HG03280 (cell line): Measurements from ENCODE around the gene RPTOR.

Experiments
- ATAC-seq: cut with Tn5 transposase; IDR thresholded peaks from one replicate; pipeline ENCODE4 v1.9.1; 2021; ENCODE audit warnings: mild to moderate bottlenecking, moderate library complexity; ENCODE audit not compliant: unreplicated experiment

Gene RPTOR

DNA sequence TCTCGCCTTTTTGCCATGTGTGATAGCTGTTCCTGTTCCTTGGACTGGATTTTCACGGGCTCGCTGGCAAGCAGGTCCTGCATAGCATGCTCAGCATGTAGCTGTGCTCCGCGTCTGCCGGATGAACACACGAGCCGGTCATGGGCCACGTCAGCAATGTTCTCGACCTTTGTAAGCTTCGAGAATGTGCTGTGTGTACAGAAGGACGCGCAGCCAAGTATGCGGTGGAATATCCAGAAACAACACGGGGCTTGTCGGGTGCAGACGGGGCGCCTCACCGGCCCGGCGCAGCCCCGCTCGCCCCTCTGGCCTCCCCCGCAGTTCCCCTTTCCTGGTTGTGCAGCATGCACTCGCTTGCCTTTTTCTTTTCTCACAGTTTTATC is 42.2 kb downstream of the RPTOR start:
- ATAC-seq = no peak

DNA sequence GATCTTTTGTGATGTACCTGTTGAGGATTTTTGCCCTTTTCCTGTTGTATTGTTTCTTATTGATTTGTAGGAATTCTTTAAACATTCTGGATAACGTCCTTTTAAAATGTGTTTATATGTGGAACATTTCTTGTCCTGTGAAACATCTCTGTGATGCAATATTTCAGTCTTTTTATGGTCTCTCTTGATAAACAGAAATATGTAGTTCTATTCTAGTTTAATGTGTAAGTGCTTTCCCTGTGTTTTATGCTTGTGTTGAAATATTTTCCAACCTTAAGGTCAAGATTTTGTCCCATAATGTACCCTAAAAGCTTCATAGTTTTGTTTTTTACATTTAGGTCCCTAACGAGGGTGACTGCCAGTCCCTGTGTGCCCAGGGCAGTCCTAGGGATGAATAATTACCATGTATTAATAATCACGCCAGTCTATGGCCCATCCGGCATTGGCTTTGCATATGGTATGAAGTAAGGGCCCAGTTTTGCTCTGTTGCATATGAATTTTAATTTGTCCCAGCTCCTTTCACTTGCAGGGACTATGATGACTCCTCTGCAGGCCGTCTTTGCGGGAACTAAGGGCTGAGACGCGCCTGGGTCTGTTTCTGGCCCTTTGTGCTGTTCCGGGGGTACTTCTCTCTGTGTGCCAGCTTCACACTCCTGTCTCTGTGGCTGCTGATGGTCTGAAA is 44.2 kb downstream of the RPTOR start:
- ATAC-seq = no peak

GRCh38 chr17:80591788-80592187 is 47.1 kb downstream of the RPTOR start:
- no peak for ATAC-seq

DNA sequence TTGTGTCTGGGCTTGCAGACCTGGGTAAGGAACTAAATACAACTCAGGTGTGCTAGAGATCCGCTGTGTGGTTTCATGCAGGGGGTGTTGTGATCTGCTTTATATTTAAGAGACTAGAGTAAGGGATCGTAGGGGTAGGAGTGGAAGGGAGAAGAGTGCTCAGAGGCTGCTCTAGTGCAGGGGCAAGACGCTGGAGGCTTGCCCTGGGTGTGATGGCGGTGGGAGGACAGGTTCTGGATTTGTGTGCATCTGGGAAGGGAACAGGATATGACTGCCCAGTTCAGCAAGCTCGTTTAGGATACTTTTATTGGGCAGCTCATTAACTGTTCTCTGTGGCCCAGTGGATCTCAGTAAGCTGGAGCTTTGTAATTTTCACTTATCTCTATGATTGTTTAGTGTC is 47.6 kb downstream of the RPTOR start:
- ATAC-seq = no peak

DNA sequence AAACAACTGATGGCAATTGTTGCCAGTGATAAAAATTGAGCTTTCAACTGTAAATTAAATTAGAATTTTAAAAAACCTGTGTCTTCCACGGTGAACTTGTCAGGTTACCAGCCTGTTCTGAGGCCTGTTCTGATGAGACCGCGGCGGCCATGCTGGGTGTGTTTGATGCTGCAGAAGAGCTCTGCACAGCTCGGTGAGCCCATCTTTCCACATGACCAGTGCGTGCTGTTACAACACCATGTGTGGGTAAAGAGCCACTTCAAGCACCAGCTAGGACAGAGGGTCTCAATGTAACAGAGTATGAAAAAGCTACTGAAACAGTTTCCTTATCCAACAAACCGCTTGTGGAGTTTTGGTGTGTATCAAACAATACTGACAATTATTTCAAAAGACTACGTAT is 48.5 kb downstream of the RPTOR start:
- ATAC-seq = no peak

GRCh38 chr17:80594431-80595269 is 50.0 kb downstream of the RPTOR start:
- no peak for ATAC-seq

- no peak for ATAC-seq
Measured at GRCh38 chr17:80596760-80597608, 52.3 kb downstream of the RPTOR start.

DNA sequence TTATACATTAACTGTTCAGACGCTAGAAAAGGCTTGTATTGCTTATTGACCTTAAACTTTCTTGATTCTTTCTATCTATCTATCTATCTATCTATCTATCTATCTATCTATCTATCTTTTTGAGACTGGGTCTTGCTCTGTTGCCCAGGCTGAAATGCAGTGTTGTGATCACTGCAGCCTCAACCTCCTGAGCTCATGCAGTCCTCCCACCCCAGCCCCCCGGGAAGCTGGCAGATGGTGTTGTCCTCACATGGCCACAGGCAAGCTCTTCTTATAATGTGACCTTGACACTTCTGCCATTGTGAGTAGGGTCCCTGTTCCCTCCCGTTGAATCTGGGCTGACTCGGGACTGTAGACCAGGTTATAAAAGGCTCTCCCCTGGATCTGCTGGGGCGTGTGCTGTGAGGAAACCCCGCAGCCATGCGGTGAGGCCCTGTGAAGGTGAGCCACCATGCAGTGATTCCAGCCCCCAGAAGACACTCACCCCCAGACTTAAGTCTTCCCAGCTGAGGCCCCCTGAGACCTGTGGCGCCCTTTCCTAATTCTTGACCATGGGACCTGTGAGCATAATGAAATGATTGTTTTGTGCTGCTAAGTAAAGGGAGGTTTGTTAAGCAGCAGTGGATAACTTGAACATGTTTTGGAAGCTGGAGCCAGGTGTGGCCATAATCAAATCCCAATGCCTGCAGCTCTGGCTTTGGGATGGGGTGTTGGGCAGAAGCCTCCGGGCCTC is 54.3 kb downstream of the RPTOR start:
- ATAC-seq = no peak

DNA sequence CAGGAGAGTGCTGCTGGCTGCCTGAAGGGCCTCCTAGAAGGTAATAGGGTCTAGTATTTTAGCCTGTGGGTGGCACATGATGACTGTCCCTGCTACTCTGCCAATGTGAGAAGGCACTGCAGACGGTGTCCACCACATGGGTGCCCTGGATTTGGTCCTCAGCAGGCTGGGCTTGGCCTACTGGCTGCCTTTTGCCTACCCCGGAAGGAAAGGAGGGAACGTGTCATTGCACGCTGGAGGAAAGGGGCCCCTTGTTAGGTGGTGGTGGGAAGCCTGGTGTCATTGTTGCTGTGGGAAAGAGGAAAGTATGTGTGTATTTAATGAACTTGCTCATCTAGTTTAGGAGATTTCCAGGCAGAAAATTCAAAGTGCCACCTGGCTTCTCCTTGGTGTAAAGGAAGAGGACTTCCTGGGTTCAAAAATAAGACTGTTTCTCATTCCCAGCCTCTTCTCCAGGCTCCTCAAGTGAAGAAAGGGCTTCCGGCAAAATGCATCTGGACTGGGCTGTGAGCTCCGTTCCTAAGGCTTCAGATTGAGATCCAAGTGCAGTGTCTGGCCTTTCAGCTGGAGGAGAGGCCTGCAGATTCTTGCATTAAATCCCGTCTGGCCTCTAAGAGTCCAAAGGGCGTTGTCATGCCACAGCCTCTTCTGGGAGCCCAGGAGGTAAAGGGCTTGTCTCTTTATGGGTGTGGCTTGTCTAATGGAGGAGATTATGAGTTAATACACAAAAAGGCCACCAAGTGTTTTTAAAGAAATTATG is 55.1 kb downstream of the RPTOR start:
- ATAC-seq = no peak

- no peak for ATAC-seq
Measured at GRCh38 chr17:80601146-80601545, 56.5 kb downstream of the RPTOR start.

- ATAC-seq = no peak
Measured at GRCh38 chr17:80603396-80603795, 58.8 kb downstream of the RPTOR start.

DNA sequence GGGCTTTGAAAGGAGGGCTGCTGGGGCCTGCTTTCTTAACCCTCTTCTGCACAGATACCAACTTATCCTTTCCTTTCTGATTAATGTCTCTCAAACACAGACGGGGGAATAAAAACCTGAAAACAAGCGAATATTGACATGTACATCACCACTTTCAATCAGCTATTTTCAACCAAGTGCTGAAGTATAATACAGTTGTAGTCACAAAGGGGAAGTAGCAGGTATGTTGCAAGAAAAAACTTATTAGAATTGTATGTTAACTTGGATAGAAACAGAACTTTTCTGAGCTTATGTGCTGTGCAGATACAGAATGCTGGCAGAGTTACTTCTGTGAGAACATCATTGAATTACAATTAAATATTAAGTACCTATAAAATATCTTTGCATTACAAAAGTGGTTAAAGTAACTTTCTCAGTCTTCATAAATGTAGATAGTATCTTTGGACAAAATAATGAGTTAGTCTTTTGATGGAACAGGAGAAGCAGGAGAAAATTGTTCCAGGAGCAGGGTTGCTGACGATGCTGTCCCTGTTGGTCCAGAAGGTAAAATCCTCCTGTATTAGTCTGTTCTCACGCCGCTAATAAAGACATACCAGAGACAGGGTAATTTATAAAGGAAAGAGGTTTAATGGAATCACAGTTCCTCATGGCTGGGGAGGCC is 59.5 kb downstream of the RPTOR start:
- ATAC-seq = no peak

- ATAC-seq = no peak
Measured at GRCh38 chr17:80604670-80605010, 60.0 kb downstream of the RPTOR start.

- ATAC-seq = peak; percentile 86
Measured at GRCh38 chr17:80605326-80606066, 60.9 kb downstream of the RPTOR start.

- no peak for ATAC-seq
Measured at GRCh38 chr17:80608326-80608725, 63.7 kb downstream of the RPTOR start.

DNA sequence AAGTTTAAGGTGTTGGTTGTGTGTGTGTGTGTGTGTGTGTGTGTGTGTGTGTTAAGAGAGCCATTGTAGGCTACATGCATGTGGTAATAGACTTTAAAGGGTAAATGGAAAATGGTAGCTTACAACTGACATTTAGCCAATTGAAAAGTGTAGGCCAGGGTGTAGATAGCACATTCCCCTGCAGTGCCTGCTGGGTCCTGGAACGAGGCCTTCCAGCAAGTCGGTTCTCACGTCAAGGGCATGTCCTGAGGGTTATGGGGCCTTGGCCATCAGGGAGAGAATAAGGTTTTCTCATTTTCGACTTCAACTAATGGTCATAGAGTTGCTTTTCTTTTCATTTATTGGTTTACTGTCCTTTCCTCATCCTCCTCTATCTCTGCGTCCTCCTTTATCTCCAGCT is 65.1 kb downstream of the RPTOR start:
- no peak for ATAC-seq

- ATAC-seq = no peak
Measured at GRCh38 chr17:80611816-80612215, 67.2 kb downstream of the RPTOR start.

DNA sequence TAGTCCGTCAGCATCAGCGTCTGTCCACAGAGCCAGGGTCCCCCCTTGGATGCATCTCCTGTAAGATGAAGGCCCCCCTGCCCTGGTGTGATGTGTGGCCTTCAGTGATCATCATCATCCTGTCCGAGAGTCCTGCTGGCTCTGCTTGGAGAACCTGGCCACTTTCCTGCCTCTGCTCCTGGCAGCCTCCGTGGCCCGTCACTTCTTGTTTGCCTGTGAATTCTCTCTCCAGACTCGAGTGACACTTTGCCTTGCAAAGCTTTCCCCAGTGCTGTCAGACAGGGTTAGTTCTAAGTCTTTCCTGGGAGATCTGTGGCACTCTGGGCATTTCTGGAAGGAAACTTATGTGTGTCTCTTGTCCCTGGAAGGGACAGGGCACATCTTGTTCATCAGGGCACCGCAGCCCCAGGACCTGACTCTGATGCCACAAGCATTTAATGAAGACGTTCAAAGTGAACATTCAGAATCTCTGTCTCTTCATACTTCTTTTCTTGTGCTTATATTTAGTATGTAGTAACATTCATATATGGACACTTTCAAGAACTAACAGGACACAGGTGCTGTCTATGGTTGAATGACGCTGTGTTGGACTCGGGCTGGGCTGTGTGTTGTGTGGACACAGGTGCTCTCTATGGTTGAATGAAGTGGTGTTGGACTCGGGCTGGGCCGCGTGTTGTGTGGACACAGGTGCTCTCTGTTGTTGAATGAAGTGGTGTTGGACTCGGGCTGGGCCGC is 68.5 kb downstream of the RPTOR start:
- ATAC-seq = no peak

DNA sequence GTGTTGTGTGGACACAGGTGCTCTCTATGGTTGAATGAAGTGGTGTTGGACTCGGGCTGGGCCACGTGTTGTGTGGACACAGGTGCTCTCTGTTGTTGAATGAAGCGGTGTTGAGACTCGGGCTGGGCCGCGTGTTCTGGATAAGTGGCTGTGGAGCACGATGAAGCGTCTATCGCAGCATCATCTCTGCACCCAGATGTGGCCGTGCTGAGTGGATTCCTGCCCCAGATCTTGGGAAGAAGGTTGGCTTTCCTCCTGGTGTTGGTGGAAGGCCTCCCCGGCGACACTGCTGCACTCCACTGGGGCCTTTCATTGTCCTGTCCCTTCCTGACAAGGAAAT is 69.1 kb downstream of the RPTOR start:
- ATAC-seq = no peak
